ENCODE results near the gene PSTPIP2. TPM values are rescaled to one million over a fixed set of nuclear protein-coding genes. Genes with fewer than 3 reads are reported as not detected.

Gene PSTPIP2
- total and polyA plus RNA-seq, 2 experiments from 2014 or later, result 1.4 to 2.6 TPM

GRCh38 chr18:46097431-46097800, 25.4 kb upstream of the PSTPIP2 start:
- Histone ChIP-seq H3K4me3 (peak overlapping the region; percentile 100), H3K9me2 (ENCODE audit: insufficient read depth) (no peaks in the 10 kb centered on the region), H3K27ac (ENCODE audit: low read depth) (peak overlapping the region; percentile 68), H3K79me2 (replicated peaks; ENCODE audit: insufficient read depth) (peaks cover 57% of the 10 kb centered on the region), H3K36me3 (ENCODE audit: insufficient read depth) (peaks cover 25% of the 10 kb centered on the region), H3K4me2 (peak overlapping the region; percentile 85), H3K27me3 (ENCODE audit: insufficient read depth) (no peaks in the 10 kb centered on the region), H4K20me1 (replicated peaks; ENCODE audit: insufficient read depth) (peaks cover 37% of the 10 kb centered on the region; the same call in 1 of the 2 replicates), H2AFZ (no peak overlapping the region), H3K4me1 (ENCODE audit: insufficient read depth) (peaks cover 10% of the 10 kb centered on the region), H3F3A (replicated peaks; ENCODE audit: low read depth) (0 out of 2 replicates have a peak, but pooled peaks cover 4% of the 10 kb centered on the region)
- DNase-seq (ENCODE audit: low spot score), result no peak
- H3K4me3 Mint-ChIP-seq, result peak overlapping the region; percentile 99
- H3K27ac Mint-ChIP-seq, result peak overlapping the region; percentile 99
- peaks cover 16% of the 10 kb centered on the region; the same call in 2 of the 3 replicates for H3K4me1 Mint-ChIP-seq
- TF ChIP-seq EZH2phosphoT487 (IDR thresholded peaks at IDR 0.05; ENCODE audit: unreplicated experiment) (no peak), ZNF331 (CRISPR knock-in tag; IDR thresholded peaks at IDR 0.05; ENCODE audit: low read depth) (no peak), ZNF462 (CRISPR knock-in tag; IDR thresholded peaks at IDR 0.05) (no peak), STAT1 (IDR thresholded peaks at IDR 0.05; ENCODE audit: unreplicated experiment) (no peak), ETS1 (IDR thresholded peaks at IDR 0.05) (no peak), POLR2AphosphoS5 (IDR thresholded peaks at IDR 0.05; ENCODE audit: low read depth) (no peak), CTCF (conservative IDR thresholded peaks at IDR 0.05; ENCODE audit: low read depth in 2 of 2) (no peak), EZH2 (IDR thresholded peaks at IDR 0.05; ENCODE audit: low read depth, unreplicated experiment) (no peak), REST (IDR thresholded peaks at IDR 0.05; ENCODE audit: unreplicated experiment) (no peak), CREB1 (CRISPR knock-in tag; IDR thresholded peaks at IDR 0.05; ENCODE audit: low read depth) (no peak), JUNB (IDR thresholded peaks at IDR 0.05; ENCODE audit: unreplicated experiment) (no peak), ZNF114 (CRISPR knock-in tag; IDR thresholded peaks at IDR 0.05) (no peak), NANOG (IDR thresholded peaks at IDR 0.05; ENCODE audit: borderline replicate concordance) (no peak)
- H3K27me3 Mint-ChIP-seq (ENCODE audit: insufficient read depth, low read depth, poor library complexity), result peaks cover 9% of the 10 kb centered on the region
- ATAC-seq, result no peak
- no peaks in the 10 kb centered on the region; the same call in 2 of the 3 replicates for H3K9me3 Mint-ChIP-seq
- peaks cover 40% of the 10 kb centered on the region for H3K36me3 Mint-ChIP-seq (ENCODE audit: low read depth)
